Left ventricle myocardium inferior (tissue), 1 donor: ENCODE measurements around the gene ASXL3. TPM values are rescaled to one million over a fixed set of nuclear protein-coding genes. Genes with fewer than 3 reads are reported as not detected.

Experiments
- DNase-seq: peaks from one replicate; pipeline ENCODE4 v3.0.0-alpha.2; 2020
- H3K27ac ChIP-seq: fragments of 200-600 bp; replicated peaks from 2 replicates; pipeline ENCODE4 v1.8.0; 2021
- H3K27me3 ChIP-seq: fragments of 200-600 bp; 2 replicates; pipeline ENCODE4 v1.8.0; 2021; ENCODE audit warnings: low read depth
- H3K36me3 ChIP-seq: fragments of 200-600 bp; 2 replicates; pipeline ENCODE4 v1.8.0; 2021
- H3K4me1 ChIP-seq: fragments of 200-600 bp; 2 replicates; pipeline ENCODE4 v1.8.0; 2021
- H3K4me3 ChIP-seq: fragments of 200-600 bp; 2 replicates; pipeline ENCODE4 v1.8.0; 2021; ENCODE audit warnings: mild to moderate bottlenecking, moderate library complexity
- H3K9me3 ChIP-seq: fragments of 200-600 bp; replicated peaks from 2 replicates; pipeline ENCODE4 v1.8.0; 2021
- intact Hi-C: fragments of 100-400 bp; cut with micrococcal nuclease; formaldehyde crosslinking; loops from one replicate; pipeline ENCODE4 v1.11.0; 2022
- total RNA-seq: library from RNA; stranded (reverse); fragmentation: NEBNext Ultra II Directional; extraction: Animal tissue kit (Norgen Biotek cat#: 25700); gene quantifications from one replicate; pipeline ENCODE4 v1.2.1, GENCODE V29; 2021
- TF ChIP-seq, protein P1 (sequence below): fragments of 200-600 bp; IDR thresholded peaks from 2 replicates; pipeline ENCODE4 v1.8.0; 2021; ENCODE audit warnings: antibody characterized with exemption, mild to moderate bottlenecking, borderline replicate concordance
- donor health status: DM: no; HTN: yes; CAD: no; lungs with severe emphysema.

ASXL3 gene
- total RNA-seq, 1 donor from 2014 or later: 6.7 TPM

- intact Hi-C loops: no loop called here
- H3K36me3 ChIP-seq: no peaks in the 10 kb centered on the region
- no peaks in the 10 kb centered on the region for H3K4me1 ChIP-seq
- no peak overlapping the region for H3K27ac ChIP-seq
- DNase-seq: no peak
- TF ChIP-seq, protein P1, sequence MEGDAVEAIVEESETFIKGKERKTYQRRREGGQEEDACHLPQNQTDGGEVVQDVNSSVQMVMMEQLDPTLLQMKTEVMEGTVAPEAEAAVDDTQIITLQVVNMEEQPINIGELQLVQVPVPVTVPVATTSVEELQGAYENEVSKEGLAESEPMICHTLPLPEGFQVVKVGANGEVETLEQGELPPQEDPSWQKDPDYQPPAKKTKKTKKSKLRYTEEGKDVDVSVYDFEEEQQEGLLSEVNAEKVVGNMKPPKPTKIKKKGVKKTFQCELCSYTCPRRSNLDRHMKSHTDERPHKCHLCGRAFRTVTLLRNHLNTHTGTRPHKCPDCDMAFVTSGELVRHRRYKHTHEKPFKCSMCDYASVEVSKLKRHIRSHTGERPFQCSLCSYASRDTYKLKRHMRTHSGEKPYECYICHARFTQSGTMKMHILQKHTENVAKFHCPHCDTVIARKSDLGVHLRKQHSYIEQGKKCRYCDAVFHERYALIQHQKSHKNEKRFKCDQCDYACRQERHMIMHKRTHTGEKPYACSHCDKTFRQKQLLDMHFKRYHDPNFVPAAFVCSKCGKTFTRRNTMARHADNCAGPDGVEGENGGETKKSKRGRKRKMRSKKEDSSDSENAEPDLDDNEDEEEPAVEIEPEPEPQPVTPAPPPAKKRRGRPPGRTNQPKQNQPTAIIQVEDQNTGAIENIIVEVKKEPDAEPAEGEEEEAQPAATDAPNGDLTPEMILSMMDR: no peak
- H3K9me3 ChIP-seq: no peaks in the 10 kb centered on the region
- H3K4me3 ChIP-seq: no peak overlapping the region
- H3K27me3 ChIP-seq: no peaks in the 10 kb centered on the region
Observed at GRCh38 chr18:33702625-33703024, 124.6 kb downstream of the ASXL3 start.

DNA sequence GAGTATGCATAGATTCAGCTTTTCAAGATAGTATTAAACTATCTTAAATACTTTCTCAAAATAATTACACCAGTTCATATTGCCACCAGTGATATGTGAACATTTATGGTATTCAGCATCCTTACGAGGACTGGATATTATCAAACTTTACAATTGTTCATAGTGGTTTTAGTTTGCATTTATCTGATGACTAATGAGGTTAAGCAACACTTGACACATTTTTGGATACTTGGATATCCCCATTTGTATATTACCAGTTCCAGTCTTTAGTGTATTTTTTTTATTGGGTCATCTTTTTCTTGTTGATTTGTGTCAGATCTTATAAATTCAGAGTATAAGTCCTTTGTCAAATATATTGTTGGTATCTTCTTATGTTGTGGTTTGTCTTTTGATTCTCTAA, 128.4 kb downstream of the ASXL3 start:
- Histone ChIP-seq H3K9me3 (no peaks in the 10 kb centered on the region), H3K27me3 (no peaks in the 10 kb centered on the region), H3K4me3 (no peak overlapping the region), H3K36me3 (no peaks in the 10 kb centered on the region), H3K27ac (no peak overlapping the region), H3K4me1 (peaks cover 2% of the 10 kb centered on the region)
- intact Hi-C loops: no loop called here
- DNase-seq: no peak
- TF ChIP-seq, protein P1: no peak

- H3K27me3 ChIP-seq: no peaks in the 10 kb centered on the region
- H3K4me3 ChIP-seq: no peak overlapping the region
- no peak for DNase-seq
- H3K9me3 ChIP-seq: no peaks in the 10 kb centered on the region
- intact Hi-C loops: no loop called here
- no peak overlapping the region for H3K27ac ChIP-seq
- TF ChIP-seq, protein P1: no peak
- H3K4me1 ChIP-seq: peaks cover 9% of the 10 kb centered on the region
- no peaks in the 10 kb centered on the region for H3K36me3 ChIP-seq
Observed at GRCh38 chr18:33708876-33709275, 130.9 kb downstream of the ASXL3 start.

- TF ChIP-seq, protein P1: no peak
- no peak overlapping the region for H3K27ac ChIP-seq
- DNase-seq: no peak
- H3K27me3 ChIP-seq: no peaks in the 10 kb centered on the region
- H3K36me3 ChIP-seq: no peaks in the 10 kb centered on the region
- intact Hi-C loops: no loop called here
- H3K4me3 ChIP-seq: no peak overlapping the region
- H3K9me3 ChIP-seq: no peaks in the 10 kb centered on the region
- H3K4me1 ChIP-seq: peaks cover 9% of the 10 kb centered on the region
Observed at GRCh38 chr18:33710269-33710668, 132.2 kb downstream of the ASXL3 start.

- intact Hi-C loops: no loop called here
- Histone ChIP-seq H3K36me3 (no peaks in the 10 kb centered on the region), H3K4me1 (peaks cover 17% of the 10 kb centered on the region), H3K9me3 (no peaks in the 10 kb centered on the region), H3K27me3 (no peaks in the 10 kb centered on the region), H3K27ac (no peak overlapping the region), H3K4me3 (no peak overlapping the region)
- no peak for DNase-seq
- TF ChIP-seq, protein P1: no peak
Observed at GRCh38 chr18:33711514-33711913, 133.5 kb downstream of the ASXL3 start.

GRCh38 chr18:33712719-33713118, 134.7 kb downstream of the ASXL3 start:
- Histone ChIP-seq H3K36me3 (no peaks in the 10 kb centered on the region), H3K4me1 (peaks cover 20% of the 10 kb centered on the region), H3K9me3 (no peaks in the 10 kb centered on the region), H3K4me3 (no peak overlapping the region), H3K27ac (no peak overlapping the region), H3K27me3 (no peaks in the 10 kb centered on the region)
- DNase-seq: no peak
- TF ChIP-seq, protein P1: no peak
- intact Hi-C loops: no loop called here
